Measurements from ENCODE around the gene KIF23. TPM values are rescaled to one million over a fixed set of nuclear protein-coding genes. Genes with fewer than 3 reads are reported as not detected.

Gene KIF23
- total RNA-seq, 1 experiment from 2014 or later = 83.7 TPM

DNA sequence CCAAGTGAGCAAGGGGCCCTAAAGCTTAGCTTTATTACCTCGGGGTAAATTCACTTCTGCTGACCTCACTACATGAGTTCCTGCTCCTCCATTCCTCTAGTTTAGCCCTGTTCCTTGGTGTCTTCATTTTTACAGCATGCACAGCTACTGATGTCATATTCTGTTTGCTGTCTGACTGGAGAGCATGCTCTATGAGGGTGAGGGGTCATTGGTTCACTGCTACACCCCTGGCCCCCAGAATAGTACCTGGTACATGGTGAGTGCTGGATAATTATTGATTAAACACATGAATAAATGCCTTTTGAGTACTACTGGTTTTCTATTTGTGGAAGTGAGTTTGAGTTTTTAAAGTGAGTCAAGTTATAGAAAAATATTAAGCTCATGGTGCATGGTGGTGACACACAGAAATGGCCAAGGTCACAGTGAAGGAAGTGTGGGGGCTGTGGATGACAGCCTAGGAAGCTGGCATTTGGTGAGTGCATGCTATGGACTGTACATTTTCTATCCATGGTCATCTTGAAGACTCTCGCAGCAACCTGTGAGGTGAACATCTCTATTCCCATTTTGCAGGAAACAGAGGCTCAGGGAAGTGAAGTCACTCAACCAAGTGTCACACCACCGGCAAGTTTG, 72.4 kb downstream of the KIF23 start:
- intact Hi-C loops (cut with micrococcal nuclease) = no loop called here
- H3K9me3 ChIP-seq (ENCODE audit: control insufficient read depth in 1 of 2, insufficient read depth in 1 of 2, low read depth in 1 of 2, low read length in 2 of 2) = no peaks in the 10 kb centered on the region

More for the DNA sequence above, 72.4 kb downstream of the KIF23 start:
- no peak for ATAC-seq
- no peak overlapping the region for H3K4me2 ChIP-seq (ENCODE audit: low read length)
- ChIA-PET RAD21 (ENCODE audit: low non-redundant PET in 1 of 2, low total read pairs in 2 of 2, uncharacterized antibody in 2 of 2, unreplicated experiment in 2 of 2) (no interaction called here), POLR2A (no interaction called here), CTCF (no interaction called here)
- no TSS peak for BruUV-seq (replicated peaks)
- DNase-seq (ENCODE audit: low read depth, low spot score) = no peak
- H3K36me3 ChIP-seq (ENCODE audit: control insufficient read depth in 1 of 2, insufficient read depth in 2 of 2, low read length in 2 of 2) = no peaks in the 10 kb centered on the region
- no peaks in the 10 kb centered on the region for H4K20me1 ChIP-seq (ENCODE audit: insufficient read depth)
- H3K4me1 ChIP-seq (ENCODE audit: control insufficient read depth in 1 of 2, insufficient read depth in 2 of 2, low read length in 2 of 2) = no peaks in the 10 kb centered on the region
- no peak overlapping the region for H3K9ac ChIP-seq (ENCODE audit: low read length)
- no peak overlapping the region for H2AFZ ChIP-seq (ENCODE audit: low read depth, low read length, poor library complexity, severe bottlenecking)
- H3K27me3 ChIP-seq (ENCODE audit: insufficient read depth, low read length) = no peaks in the 10 kb centered on the region
- no peak overlapping the region for H3K4me3 ChIP-seq (replicated peaks in 1 of 2; ENCODE audit: low read depth in 1 of 2, low read length in 2 of 2)
- H3K27ac ChIP-seq (ENCODE audit: low read depth, low read length) = no peak overlapping the region
- H3K9me2 ChIP-seq (ENCODE audit: insufficient read depth) = no peaks in the 10 kb centered on the region
- TF ChIP-seq ZNF274 (IDR thresholded peaks at IDR 0.05; ENCODE audit: low read depth, low read length) = no peak
- TF ChIP-seq ELF1 (IDR thresholded peaks at IDR 0.05; ENCODE audit: borderline replicate concordance, low read depth) = no peak
- TF ChIP-seq RAD21 (IDR thresholded peaks at IDR 0.05; ENCODE audit: low read depth) = no peak
- no peak for TF ChIP-seq TCF7L2 (IDR thresholded peaks at IDR 0.05; ENCODE audit: borderline replicate concordance, extremely low read depth, insufficient read depth, insufficient read length)
- TF ChIP-seq POLR2A (IDR thresholded peaks at IDR 0.05; ENCODE audit: borderline replicate concordance, extremely low read depth, insufficient read depth, insufficient read length) = no peak
- TF ChIP-seq EGR1 (IDR thresholded peaks at IDR 0.05; ENCODE audit: low read depth) = no peak
- TF ChIP-seq, protein P1, sequence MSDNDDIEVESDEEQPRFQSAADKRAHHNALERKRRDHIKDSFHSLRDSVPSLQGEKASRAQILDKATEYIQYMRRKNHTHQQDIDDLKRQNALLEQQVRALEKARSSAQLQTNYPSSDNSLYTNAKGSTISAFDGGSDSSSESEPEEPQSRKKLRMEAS (IDR thresholded peaks at IDR 0.05) = no peak
- TF ChIP-seq CEBPB (IDR thresholded peaks at IDR 0.05; ENCODE audit: low read depth) = no peak
- no peak for TF ChIP-seq ZFX (IDR thresholded peaks at IDR 0.05)
- TF ChIP-seq SRF (IDR thresholded peaks at IDR 0.05; ENCODE audit: low read depth) = no peak
- TF ChIP-seq CBX3 (IDR thresholded peaks at IDR 0.05; ENCODE audit: low read depth) = no peak
- no peak for TF ChIP-seq FOSL1 (IDR thresholded peaks at IDR 0.05; ENCODE audit: low read depth)
- TF ChIP-seq, protein P2, sequence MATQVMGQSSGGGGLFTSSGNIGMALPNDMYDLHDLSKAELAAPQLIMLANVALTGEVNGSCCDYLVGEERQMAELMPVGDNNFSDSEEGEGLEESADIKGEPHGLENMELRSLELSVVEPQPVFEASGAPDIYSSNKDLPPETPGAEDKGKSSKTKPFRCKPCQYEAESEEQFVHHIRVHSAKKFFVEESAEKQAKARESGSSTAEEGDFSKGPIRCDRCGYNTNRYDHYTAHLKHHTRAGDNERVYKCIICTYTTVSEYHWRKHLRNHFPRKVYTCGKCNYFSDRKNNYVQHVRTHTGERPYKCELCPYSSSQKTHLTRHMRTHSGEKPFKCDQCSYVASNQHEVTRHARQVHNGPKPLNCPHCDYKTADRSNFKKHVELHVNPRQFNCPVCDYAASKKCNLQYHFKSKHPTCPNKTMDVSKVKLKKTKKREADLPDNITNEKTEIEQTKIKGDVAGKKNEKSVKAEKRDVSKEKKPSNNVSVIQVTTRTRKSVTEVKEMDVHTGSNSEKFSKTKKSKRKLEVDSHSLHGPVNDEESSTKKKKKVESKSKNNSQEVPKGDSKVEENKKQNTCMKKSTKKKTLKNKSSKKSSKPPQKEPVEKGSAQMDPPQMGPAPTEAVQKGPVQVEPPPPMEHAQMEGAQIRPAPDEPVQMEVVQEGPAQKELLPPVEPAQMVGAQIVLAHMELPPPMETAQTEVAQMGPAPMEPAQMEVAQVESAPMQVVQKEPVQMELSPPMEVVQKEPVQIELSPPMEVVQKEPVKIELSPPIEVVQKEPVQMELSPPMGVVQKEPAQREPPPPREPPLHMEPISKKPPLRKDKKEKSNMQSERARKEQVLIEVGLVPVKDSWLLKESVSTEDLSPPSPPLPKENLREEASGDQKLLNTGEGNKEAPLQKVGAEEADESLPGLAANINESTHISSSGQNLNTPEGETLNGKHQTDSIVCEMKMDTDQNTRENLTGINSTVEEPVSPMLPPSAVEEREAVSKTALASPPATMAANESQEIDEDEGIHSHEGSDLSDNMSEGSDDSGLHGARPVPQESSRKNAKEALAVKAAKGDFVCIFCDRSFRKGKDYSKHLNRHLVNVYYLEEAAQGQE (IDR thresholded peaks at IDR 0.05; ENCODE audit: low read depth) = no peak
- TF ChIP-seq YY1 (IDR thresholded peaks at IDR 0.05; ENCODE audit: extremely low read depth, insufficient replicate concordance, low read depth, low read length) = no peak
- H3K79me2 ChIP-seq (ENCODE audit: insufficient read depth, low read length) = no peaks in the 10 kb centered on the region

Measured in HCT116 (cell line).